ENCODE data around the gene GRAP2.

GRAP2 gene

GRCh38 chr22:40008726-40009291 is 107.9 kb downstream of the GRAP2 start:
- H3K27me3 ChIP-seq (ENCODE audit: control insufficient read depth in 2 of 2, insufficient read depth in 2 of 2, low read length in 2 of 2): peaks cover 0 to 3% of the 10 kb centered on the region in 2 donors
- no peak overlapping the region for H3K9ac ChIP-seq (ENCODE audit: low read depth in 1 of 2, low read length in 2 of 2)
- H3K9me3 ChIP-seq (ENCODE audit: control insufficient read depth in 2 of 2, low read length in 2 of 2): no peaks in the 10 kb centered on the region
- no peak overlapping the region for H3K4me3 ChIP-seq (ENCODE audit: low read length in 2 of 2)
- no peaks in the 10 kb centered on the region for H3K36me3 ChIP-seq (ENCODE audit: control insufficient read depth in 2 of 2, insufficient read depth in 2 of 2, low read length in 2 of 2)
- peak overlapping the region; percentile 5 to 40 for H3K27ac ChIP-seq (ENCODE audit: low read depth in 2 of 2, low read length in 2 of 2)
- peaks cover 3 to 24% of the 10 kb centered on the region in 2 donors for H3K4me1 ChIP-seq (ENCODE audit: control insufficient read depth in 2 of 2, insufficient read depth in 2 of 2, low read length in 2 of 2)

- Histone ChIP-seq H3K4me3 (ENCODE audit: low read length in 2 of 2) (no peak overlapping the region), H3K9me3 (ENCODE audit: control insufficient read depth in 2 of 2, low read length in 2 of 2) (no peaks in the 10 kb centered on the region), H3K27me3 (ENCODE audit: control insufficient read depth in 2 of 2, insufficient read depth in 2 of 2, low read length in 2 of 2) (peaks cover 0 to 3% of the 10 kb centered on the region in 2 donors), H3K9ac (ENCODE audit: low read depth in 1 of 2, low read length in 2 of 2) (no peak overlapping the region), H3K27ac (ENCODE audit: low read depth in 2 of 2, low read length in 2 of 2) (peak overlapping the region in 1 of 2 donors; percentile 40), H3K4me1 (ENCODE audit: control insufficient read depth in 2 of 2, insufficient read depth in 2 of 2, low read length in 2 of 2) (peaks cover 3 to 25% of the 10 kb centered on the region in 2 donors), H3K36me3 (ENCODE audit: control insufficient read depth in 2 of 2, insufficient read depth in 2 of 2, low read length in 2 of 2) (no peaks in the 10 kb centered on the region)
Observed at GRCh38 chr22:40009292-40009774, 108.4 kb downstream of the GRAP2 start.

- H3K4me3 ChIP-seq (ENCODE audit: low read length in 2 of 2): no peak overlapping the region
- peaks cover 10 to 31% of the 10 kb centered on the region in 2 donors for H3K4me1 ChIP-seq (ENCODE audit: control insufficient read depth in 2 of 2, insufficient read depth in 2 of 2, low read length in 2 of 2)
- H3K27me3 ChIP-seq (ENCODE audit: control insufficient read depth in 2 of 2, insufficient read depth in 2 of 2, low read length in 2 of 2): peaks cover 0 to 3% of the 10 kb centered on the region in 2 donors
- no peaks in the 10 kb centered on the region for H3K36me3 ChIP-seq (ENCODE audit: control insufficient read depth in 2 of 2, insufficient read depth in 2 of 2, low read length in 2 of 2)
- H3K9me3 ChIP-seq (ENCODE audit: control insufficient read depth in 2 of 2, low read length in 2 of 2): no peaks in the 10 kb centered on the region
- H3K27ac ChIP-seq (ENCODE audit: low read depth in 2 of 2, low read length in 2 of 2): peak overlapping the region in 1 of 2 donors; percentile 33
- no peak overlapping the region for H3K9ac ChIP-seq (ENCODE audit: low read depth in 1 of 2, low read length in 2 of 2)
Observed at GRCh38 chr22:40009951-40010671, 109.2 kb downstream of the GRAP2 start.

- H3K9me3 ChIP-seq (ENCODE audit: control insufficient read depth in 2 of 2, low read length in 2 of 2): no peaks in the 10 kb centered on the region
- H3K4me3 ChIP-seq (ENCODE audit: low read length in 2 of 2): no peak overlapping the region
- H3K36me3 ChIP-seq (ENCODE audit: control insufficient read depth in 2 of 2, insufficient read depth in 2 of 2, low read length in 2 of 2): no peaks in the 10 kb centered on the region
- H3K9ac ChIP-seq (ENCODE audit: low read depth in 1 of 2, low read length in 2 of 2): no peak overlapping the region
- H3K27me3 ChIP-seq (ENCODE audit: control insufficient read depth in 2 of 2, insufficient read depth in 2 of 2, low read length in 2 of 2): peaks cover 0 to 3% of the 10 kb centered on the region in 2 donors
- H3K27ac ChIP-seq (ENCODE audit: low read depth in 2 of 2, low read length in 2 of 2): no peak overlapping the region
- peaks cover 16 to 37% of the 10 kb centered on the region in 2 donors for H3K4me1 ChIP-seq (ENCODE audit: control insufficient read depth in 2 of 2, insufficient read depth in 2 of 2, low read length in 2 of 2)
Observed at GRCh38 chr22:40010746-40011145, 109.9 kb downstream of the GRAP2 start.

- Histone ChIP-seq H3K9me3 (ENCODE audit: control insufficient read depth in 2 of 2, low read length in 2 of 2) (no peaks in the 10 kb centered on the region), H3K4me3 (ENCODE audit: low read length in 2 of 2) (no peak overlapping the region), H3K9ac (ENCODE audit: low read depth in 1 of 2, low read length in 2 of 2) (peak overlapping the region; percentile 41 to 57), H3K27me3 (ENCODE audit: control insufficient read depth in 2 of 2, insufficient read depth in 2 of 2, low read length in 2 of 2) (peaks cover 0 to 2% of the 10 kb centered on the region in 2 donors), H3K27ac (ENCODE audit: low read depth in 2 of 2, low read length in 2 of 2) (peak overlapping the region; percentile 74 to 86), H3K36me3 (ENCODE audit: control insufficient read depth in 2 of 2, insufficient read depth in 2 of 2, low read length in 2 of 2) (peaks cover 0 to 4% of the 10 kb centered on the region in 2 donors), H3K4me1 (ENCODE audit: control insufficient read depth in 2 of 2, insufficient read depth in 2 of 2, low read length in 2 of 2) (peaks cover 15 to 31% of the 10 kb centered on the region in 2 donors)
Observed at GRCh38 chr22:40014667-40015248, 113.9 kb downstream of the GRAP2 start.

DNA sequence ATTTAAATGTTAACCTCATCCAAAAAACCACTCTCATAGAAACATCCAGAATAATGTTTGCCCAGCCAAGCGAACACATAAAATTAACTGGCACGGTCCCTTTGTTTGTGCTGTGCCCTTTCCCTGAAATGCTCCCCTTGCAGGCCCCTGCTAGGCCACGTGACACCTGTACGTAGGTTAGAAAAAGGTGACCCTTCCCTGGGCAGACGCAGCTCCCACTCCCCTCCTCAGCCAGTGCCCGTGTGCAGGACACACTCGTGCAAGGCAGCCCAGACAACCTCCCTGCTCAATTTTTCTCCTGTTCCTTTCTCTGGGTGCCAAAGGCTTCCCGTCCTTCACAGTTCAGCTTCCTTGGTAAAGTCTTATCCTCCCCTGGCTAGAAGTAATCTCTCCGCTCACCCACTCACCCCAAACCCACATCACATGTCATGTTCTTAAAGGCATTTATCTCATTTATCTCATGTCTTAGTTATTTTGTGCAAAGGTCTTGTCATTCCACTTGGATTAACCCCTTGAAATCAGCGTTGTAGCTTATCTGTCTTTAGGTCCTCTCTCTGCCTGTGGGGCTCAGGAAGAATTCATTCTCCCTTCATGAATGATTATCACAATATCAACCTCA is 114.6 kb downstream of the GRAP2 start:
- Histone ChIP-seq H3K4me1 (ENCODE audit: control insufficient read depth in 2 of 2, insufficient read depth in 2 of 2, low read length in 2 of 2) (peaks cover 15 to 28% of the 10 kb centered on the region in 2 donors), H3K9ac (ENCODE audit: low read depth in 1 of 2, low read length in 2 of 2) (peak overlapping the region; percentile 9 to 57), H3K9me3 (ENCODE audit: control insufficient read depth in 2 of 2, low read length in 2 of 2) (no peaks in the 10 kb centered on the region), H3K4me3 (ENCODE audit: low read length in 2 of 2) (no peak overlapping the region), H3K36me3 (ENCODE audit: control insufficient read depth in 2 of 2, insufficient read depth in 2 of 2, low read length in 2 of 2) (peaks cover 3 to 9% of the 10 kb centered on the region in 2 donors), H3K27ac (ENCODE audit: low read depth in 2 of 2, low read length in 2 of 2) (peak overlapping the region; percentile 74 to 86), H3K27me3 (ENCODE audit: control insufficient read depth in 2 of 2, insufficient read depth in 2 of 2, low read length in 2 of 2) (peaks cover 0 to 2% of the 10 kb centered on the region in 2 donors)

- H3K9me3 ChIP-seq (ENCODE audit: control insufficient read depth in 2 of 2, low read length in 2 of 2): no peaks in the 10 kb centered on the region
Observed at GRCh38 chr22:40018051-40018450, 117.2 kb downstream of the GRAP2 start.

DNA sequence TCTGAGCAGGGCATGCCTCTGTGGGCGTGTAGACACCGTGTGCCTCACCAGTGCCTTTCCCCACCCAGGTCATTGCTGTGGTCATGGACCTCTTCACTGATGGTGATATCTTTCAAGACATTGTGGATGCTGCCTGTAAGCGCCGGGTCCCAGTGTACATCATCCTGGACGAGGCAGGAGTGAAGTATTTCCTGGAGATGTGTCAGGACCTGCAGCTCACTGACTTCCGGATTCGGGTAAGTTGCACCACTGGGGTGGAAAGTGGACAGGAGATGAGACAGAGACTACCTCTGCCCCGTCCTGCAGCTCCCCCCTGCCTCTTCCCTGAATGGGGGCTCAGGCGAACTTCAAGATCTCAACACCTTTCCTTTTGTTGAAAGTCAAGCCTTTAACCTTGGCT is 118.2 kb downstream of the GRAP2 start:
- Histone ChIP-seq H3K9me3 (ENCODE audit: control insufficient read depth in 2 of 2, low read length in 2 of 2) (no peaks in the 10 kb centered on the region), H3K27ac (ENCODE audit: low read depth in 2 of 2, low read length in 2 of 2) (no peak overlapping the region), H3K36me3 (ENCODE audit: control insufficient read depth in 2 of 2, insufficient read depth in 2 of 2, low read length in 2 of 2) (peaks cover 10 to 23% of the 10 kb centered on the region in 2 donors), H3K9ac (ENCODE audit: low read depth in 1 of 2, low read length in 2 of 2) (no peak overlapping the region), H3K27me3 (ENCODE audit: control insufficient read depth in 2 of 2, insufficient read depth in 2 of 2, low read length in 2 of 2) (peaks cover 0 to 2% of the 10 kb centered on the region in 2 donors), H3K4me3 (ENCODE audit: low read length in 2 of 2) (no peak overlapping the region), H3K4me1 (ENCODE audit: control insufficient read depth in 2 of 2, insufficient read depth in 2 of 2, low read length in 2 of 2) (peaks cover 15 to 42% of the 10 kb centered on the region in 2 donors)

More at GRCh38 chr22:40018051-40018450, 117.2 kb downstream of the GRAP2 start:
- peaks cover 15 to 35% of the 10 kb centered on the region in 2 donors for H3K4me1 ChIP-seq (ENCODE audit: control insufficient read depth in 2 of 2, insufficient read depth in 2 of 2, low read length in 2 of 2)
- H3K27ac ChIP-seq (ENCODE audit: low read depth in 2 of 2, low read length in 2 of 2): no peak overlapping the region
- peaks cover 0 to 2% of the 10 kb centered on the region in 2 donors for H3K27me3 ChIP-seq (ENCODE audit: control insufficient read depth in 2 of 2, insufficient read depth in 2 of 2, low read length in 2 of 2)
- no peak overlapping the region for H3K4me3 ChIP-seq (ENCODE audit: low read length in 2 of 2)
- no peak overlapping the region for H3K9ac ChIP-seq (ENCODE audit: low read depth in 1 of 2, low read length in 2 of 2)
- peaks cover 8 to 22% of the 10 kb centered on the region in 2 donors for H3K36me3 ChIP-seq (ENCODE audit: control insufficient read depth in 2 of 2, insufficient read depth in 2 of 2, low read length in 2 of 2)

DNA sequence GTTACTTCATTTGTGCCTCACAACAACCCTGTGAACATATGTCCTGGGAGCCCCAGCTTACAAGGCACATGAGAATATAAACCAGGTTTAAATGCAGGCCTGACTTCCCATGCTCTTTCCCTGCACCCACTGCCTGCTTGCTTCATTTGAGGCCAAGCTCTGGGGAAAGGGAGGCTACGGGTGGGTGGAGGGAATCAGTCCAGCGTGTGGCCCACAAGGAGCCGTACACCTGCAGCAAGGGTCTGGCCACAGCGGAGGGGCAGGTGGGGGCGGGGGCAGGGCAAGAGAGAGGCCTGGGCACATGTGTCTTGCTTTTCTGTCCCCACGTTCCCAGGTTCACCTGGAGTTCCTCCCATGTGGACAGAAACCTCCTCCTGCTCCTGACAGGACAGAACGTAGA is 120.1 kb downstream of the GRAP2 start:
- Histone ChIP-seq H3K27me3 (ENCODE audit: control insufficient read depth in 2 of 2, insufficient read depth in 2 of 2, low read length in 2 of 2) (peaks cover 0 to 2% of the 10 kb centered on the region in 2 donors), H3K27ac (ENCODE audit: low read depth in 2 of 2, low read length in 2 of 2) (no peak overlapping the region), H3K36me3 (ENCODE audit: control insufficient read depth in 2 of 2, insufficient read depth in 2 of 2, low read length in 2 of 2) (peaks cover 10 to 24% of the 10 kb centered on the region in 2 donors), H3K4me3 (ENCODE audit: low read length in 2 of 2) (no peak overlapping the region), H3K9ac (ENCODE audit: low read depth in 1 of 2, low read length in 2 of 2) (no peak overlapping the region), H3K9me3 (ENCODE audit: control insufficient read depth in 2 of 2, low read length in 2 of 2) (no peaks in the 10 kb centered on the region), H3K4me1 (ENCODE audit: control insufficient read depth in 2 of 2, insufficient read depth in 2 of 2, low read length in 2 of 2) (peaks cover 3 to 32% of the 10 kb centered on the region in 2 donors)

All from mucosa of rectum (tissue), 2 donors.